ENCODE results near the gene RASEF.

GRCh38 chr9:83071626-83072025 lies 8.7 kb upstream of the RASEF start:
- TF ChIP-seq POLR2A (IDR thresholded peaks at IDR 0.05) (no peak), CTCF (IDR thresholded peaks at IDR 0.05) (no peak)

Data from testis (tissue), 2 donors.